ENCODE results near the gene GRM4. TPM values are rescaled to one million over a fixed set of nuclear protein-coding genes. Genes with fewer than 3 reads are reported as not detected.

GRM4 gene
- total RNA-seq, 1 experiment from 2014 or later = not detected

DNA sequence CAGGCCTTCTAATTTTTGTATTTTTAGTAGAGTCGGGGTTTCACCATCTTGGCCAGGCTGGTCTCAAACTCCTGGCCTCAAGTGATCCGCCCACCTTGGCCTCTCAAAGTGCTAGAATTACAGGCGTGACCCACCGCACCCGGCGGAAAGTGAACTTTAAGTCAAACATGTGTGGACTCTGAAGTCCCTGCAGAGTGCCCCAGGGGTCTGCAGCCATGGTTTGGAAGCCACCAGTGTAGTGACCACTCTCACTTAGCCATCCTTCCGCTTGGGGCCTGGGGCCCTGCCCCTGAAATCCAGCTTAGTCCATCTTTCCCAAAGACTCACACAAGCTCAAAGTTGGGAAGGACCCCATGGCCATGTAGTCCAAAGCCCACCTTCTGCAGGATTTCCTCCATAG is 164.5 kb downstream of the GRM4 start:
- ChIA-PET CTCF (no interaction called here), POLR2A (ENCODE audit: unreplicated experiment) (no interaction called here)
- H3K9me3 ChIP-seq (ENCODE audit: insufficient read depth, low read depth) = no peaks in the 10 kb centered on the region
- H4K20me1 ChIP-seq (ENCODE audit: insufficient read depth) = no peaks in the 10 kb centered on the region
- H2AFZ ChIP-seq = no peak overlapping the region
- no TSS peak for BruUV-seq (replicated peaks)
- no peak overlapping the region for H3K4me3 ChIP-seq
- no peak overlapping the region for H3K27ac ChIP-seq
- TF ChIP-seq, protein P1, sequence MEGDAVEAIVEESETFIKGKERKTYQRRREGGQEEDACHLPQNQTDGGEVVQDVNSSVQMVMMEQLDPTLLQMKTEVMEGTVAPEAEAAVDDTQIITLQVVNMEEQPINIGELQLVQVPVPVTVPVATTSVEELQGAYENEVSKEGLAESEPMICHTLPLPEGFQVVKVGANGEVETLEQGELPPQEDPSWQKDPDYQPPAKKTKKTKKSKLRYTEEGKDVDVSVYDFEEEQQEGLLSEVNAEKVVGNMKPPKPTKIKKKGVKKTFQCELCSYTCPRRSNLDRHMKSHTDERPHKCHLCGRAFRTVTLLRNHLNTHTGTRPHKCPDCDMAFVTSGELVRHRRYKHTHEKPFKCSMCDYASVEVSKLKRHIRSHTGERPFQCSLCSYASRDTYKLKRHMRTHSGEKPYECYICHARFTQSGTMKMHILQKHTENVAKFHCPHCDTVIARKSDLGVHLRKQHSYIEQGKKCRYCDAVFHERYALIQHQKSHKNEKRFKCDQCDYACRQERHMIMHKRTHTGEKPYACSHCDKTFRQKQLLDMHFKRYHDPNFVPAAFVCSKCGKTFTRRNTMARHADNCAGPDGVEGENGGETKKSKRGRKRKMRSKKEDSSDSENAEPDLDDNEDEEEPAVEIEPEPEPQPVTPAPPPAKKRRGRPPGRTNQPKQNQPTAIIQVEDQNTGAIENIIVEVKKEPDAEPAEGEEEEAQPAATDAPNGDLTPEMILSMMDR (conservative IDR thresholded peaks at IDR 0.05) = no peak
- TF ChIP-seq EZH2 (IDR thresholded peaks at IDR 0.05; ENCODE audit: low read depth) = no peak
- no peak overlapping the region for H3K4me2 ChIP-seq
- intact Hi-C loops (cut with micrococcal nuclease; ENCODE audit: unreplicated experiment) = no loop called here
- H3F3A ChIP-seq (ENCODE audit: insufficient read depth, low read depth) = no peaks in the 10 kb centered on the region
- no peaks in the 10 kb centered on the region for H3K36me3 ChIP-seq (ENCODE audit: low read depth)
- H3K9me2 ChIP-seq (ENCODE audit: insufficient read depth) = no peaks in the 10 kb centered on the region
- DNase-seq = no peak
- H3K4me1 ChIP-seq (replicated peaks; ENCODE audit: insufficient read depth) = no peaks in the 10 kb centered on the region
- no peaks in the 10 kb centered on the region for H3K79me2 ChIP-seq (ENCODE audit: low read depth)
- peaks cover 43% of the 10 kb centered on the region for H3K27me3 ChIP-seq (ENCODE audit: insufficient read depth, low read depth)

DNA sequence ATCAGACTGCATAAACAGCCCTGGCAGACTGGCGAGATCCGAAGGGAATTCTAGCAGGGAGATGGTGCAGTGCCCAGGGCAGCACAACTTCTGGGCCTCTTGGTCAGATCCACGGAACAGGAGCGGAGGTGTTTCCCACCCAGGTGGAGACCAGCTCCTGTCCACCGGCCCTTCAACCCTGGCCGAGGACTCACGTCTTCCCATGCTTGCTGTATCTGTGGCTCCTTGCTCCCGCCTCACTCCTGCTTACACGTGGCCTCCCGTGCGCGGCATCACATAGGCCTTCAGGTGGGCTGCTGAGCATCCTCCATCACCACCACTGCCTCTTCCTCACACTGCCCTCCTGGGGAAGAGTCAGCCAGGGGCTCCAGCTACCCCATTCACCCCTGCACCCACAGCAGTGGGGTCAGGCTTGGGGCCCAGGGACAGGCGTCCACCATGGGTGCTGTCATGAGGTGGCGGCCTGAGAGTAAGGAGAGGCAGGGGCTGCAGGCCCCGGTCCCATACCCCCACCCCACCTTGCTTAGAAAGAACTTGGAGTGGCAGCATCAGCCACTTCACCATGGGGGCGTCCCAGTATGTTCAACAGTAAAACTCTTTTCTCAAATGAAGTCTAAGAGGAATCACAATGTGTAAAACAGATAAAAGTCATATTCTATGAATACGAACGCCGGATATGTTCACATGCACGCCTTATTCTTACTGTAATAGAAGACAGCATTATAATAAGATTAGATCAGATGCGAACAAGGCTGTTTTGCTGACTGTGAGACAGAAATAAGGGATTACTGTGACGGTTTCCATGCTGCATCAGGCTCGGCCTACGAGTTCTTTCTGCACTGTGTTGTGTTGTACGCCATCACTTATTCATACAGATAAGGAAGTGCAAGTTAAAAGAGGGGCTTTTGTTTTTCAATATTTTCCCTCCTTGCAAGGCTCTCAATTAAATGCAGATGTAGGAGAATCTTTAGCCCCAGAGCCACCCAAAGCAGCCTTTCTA is 165.4 kb downstream of the GRM4 start:
- no TSS peak for BruUV-seq (replicated peaks)
- Histone ChIP-seq H3K27me3 (ENCODE audit: insufficient read depth, low read depth) (peaks cover 45% of the 10 kb centered on the region), H3K36me3 (ENCODE audit: low read depth) (no peaks in the 10 kb centered on the region), H3K79me2 (ENCODE audit: low read depth) (no peaks in the 10 kb centered on the region), H3K9me3 (ENCODE audit: insufficient read depth, low read depth) (no peaks in the 10 kb centered on the region), H3K4me3 (no peak overlapping the region), H3K4me2 (no peak overlapping the region), H3F3A (ENCODE audit: insufficient read depth, low read depth) (no peaks in the 10 kb centered on the region), H3K9me2 (ENCODE audit: insufficient read depth) (no peaks in the 10 kb centered on the region), H4K20me1 (ENCODE audit: insufficient read depth) (no peaks in the 10 kb centered on the region), H2AFZ (no peak overlapping the region), H3K27ac (no peak overlapping the region), H3K4me1 (replicated peaks; ENCODE audit: insufficient read depth) (no peaks in the 10 kb centered on the region)
- no peak for DNase-seq
- POLR2A ChIA-PET (ENCODE audit: unreplicated experiment) = no interaction called here
- TF ChIP-seq, protein P1 (conservative IDR thresholded peaks at IDR 0.05) = no peak
- TF ChIP-seq EZH2 (IDR thresholded peaks at IDR 0.05; ENCODE audit: low read depth) = no peak
- intact Hi-C loops (cut with micrococcal nuclease; ENCODE audit: unreplicated experiment) = no loop called here
- CTCF ChIA-PET = no interaction called here

DNA sequence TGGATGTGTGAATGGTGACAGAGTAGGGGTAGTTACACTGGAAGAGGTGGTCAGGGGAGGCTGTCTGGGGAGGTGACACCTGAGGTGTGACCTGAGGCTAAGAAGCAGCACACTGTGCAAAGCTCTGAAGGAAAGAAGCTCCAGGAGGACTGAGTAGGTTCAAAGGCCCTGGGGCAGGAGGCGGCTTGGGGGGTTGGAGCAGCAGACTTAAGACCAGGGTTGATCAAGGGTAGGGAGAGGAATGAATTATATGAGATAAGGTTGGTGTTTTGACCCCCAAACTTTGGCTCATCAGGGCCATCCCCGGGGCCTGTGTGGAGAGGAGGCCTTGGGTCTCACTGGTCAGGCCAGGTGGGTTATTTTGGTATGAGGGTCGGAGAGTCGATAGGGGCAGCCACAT is 166.1 kb downstream of the GRM4 start:
- Histone ChIP-seq H4K20me1 (ENCODE audit: insufficient read depth) (no peaks in the 10 kb centered on the region), H3K9me2 (ENCODE audit: insufficient read depth) (no peaks in the 10 kb centered on the region), H3K79me2 (ENCODE audit: low read depth) (no peaks in the 10 kb centered on the region), H3K4me3 (no peak overlapping the region), H3K27ac (no peak overlapping the region), H3K4me1 (replicated peaks; ENCODE audit: insufficient read depth) (no peaks in the 10 kb centered on the region), H3K4me2 (no peak overlapping the region), H3F3A (ENCODE audit: insufficient read depth, low read depth) (no peaks in the 10 kb centered on the region), H2AFZ (no peak overlapping the region), H3K36me3 (ENCODE audit: low read depth) (no peaks in the 10 kb centered on the region), H3K27me3 (ENCODE audit: insufficient read depth, low read depth) (peaks cover 43% of the 10 kb centered on the region), H3K9me3 (ENCODE audit: insufficient read depth, low read depth) (no peaks in the 10 kb centered on the region)
- ChIA-PET CTCF (interaction anchor here (0.6 kb wide), 1 partner anchor 22 kb away, joined by 4 read pairs; no protein-coding TSS in a partner anchor), POLR2A (ENCODE audit: unreplicated experiment) (no interaction called here)
- no peak for DNase-seq
- no peak for TF ChIP-seq EZH2 (IDR thresholded peaks at IDR 0.05; ENCODE audit: low read depth)
- TF ChIP-seq, protein P1 (conservative IDR thresholded peaks at IDR 0.05) = no peak
- intact Hi-C loops (cut with micrococcal nuclease; ENCODE audit: unreplicated experiment) = no loop called here
- BruUV-seq (replicated peaks) = no TSS peak

Measured in PC-9 (cell line).